ENCODE data around the gene NUTM1. TPM values are rescaled to one million over a fixed set of nuclear protein-coding genes. Genes with fewer than 3 reads are reported as not detected.
"Not testable (repeated sequence)": the region's sequence is repeated elsewhere in the genome, so short reads cannot be mapped to it uniquely, and the experiment has no call there.

Gene NUTM1
- total RNA-seq, 2 donors from 2014 or later, result not detected

DNA sequence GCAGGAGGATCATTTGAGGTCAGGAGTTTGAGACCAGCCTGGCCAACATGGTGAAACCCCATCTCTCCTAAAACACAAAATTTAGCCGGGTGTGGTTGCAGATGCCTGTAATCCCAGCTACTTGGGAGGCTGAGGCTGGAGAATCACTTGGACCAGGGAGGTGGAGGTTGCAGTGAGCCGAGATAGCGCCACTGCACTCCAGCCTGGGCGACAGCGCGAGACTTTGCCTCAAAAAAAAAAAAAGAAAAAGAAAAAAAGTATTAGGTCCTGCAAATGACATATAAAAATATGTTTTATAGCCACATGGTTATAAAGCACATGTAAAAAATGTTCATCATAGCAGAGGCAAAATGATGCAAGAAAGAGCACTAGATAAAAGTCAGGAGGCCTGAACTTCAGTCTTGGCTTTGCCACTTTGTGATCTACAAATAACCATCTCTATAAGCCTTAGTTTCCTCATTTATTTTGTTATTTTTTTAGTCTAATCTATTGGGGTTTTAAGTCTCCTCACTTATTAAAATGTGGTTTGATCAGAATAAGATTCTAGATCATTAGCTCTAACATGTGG lies 10.5 kb upstream of the NUTM1 start:
- peaks cover 8 to 9% of the 10 kb centered on the region in 2 donors for H3K36me3 Mint-ChIP-seq
- H3K27ac Mint-ChIP-seq, result peak overlapping the region; percentile 54 to 73
- H3K9me3 Mint-ChIP-seq, result no peaks in the 10 kb centered on the region
- no peak for ATAC-seq
- DNase-seq (ENCODE audit: low spot score in 2 of 2), result no peak

DNA sequence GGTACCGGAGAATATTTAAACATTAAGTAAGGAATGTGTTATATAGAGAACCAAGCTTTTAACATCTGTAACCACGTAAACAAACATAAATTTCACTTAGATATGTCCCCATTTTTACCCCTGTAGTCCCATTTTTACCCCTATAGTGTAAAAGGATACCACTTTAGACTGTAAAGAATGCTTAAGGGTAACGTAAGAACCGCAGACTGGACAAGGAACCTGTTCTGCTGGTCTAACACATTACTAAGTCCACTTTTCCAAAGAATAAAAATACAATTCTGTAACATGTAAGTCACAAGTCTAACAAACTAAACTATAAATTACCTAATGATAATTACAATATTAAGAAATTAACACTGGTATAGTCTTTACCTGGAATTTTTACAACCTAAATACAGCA lies 8.4 kb upstream of the NUTM1 start:
- H3K9me3 Mint-ChIP-seq, result no peaks in the 10 kb centered on the region
- peaks cover 8 to 9% of the 10 kb centered on the region in 2 donors for H3K36me3 Mint-ChIP-seq
- no peak for DNase-seq (ENCODE audit: low spot score in 2 of 2)
- peak overlapping the region; percentile 87 to 94 for H3K27ac Mint-ChIP-seq
- ATAC-seq, result no peak

DNA sequence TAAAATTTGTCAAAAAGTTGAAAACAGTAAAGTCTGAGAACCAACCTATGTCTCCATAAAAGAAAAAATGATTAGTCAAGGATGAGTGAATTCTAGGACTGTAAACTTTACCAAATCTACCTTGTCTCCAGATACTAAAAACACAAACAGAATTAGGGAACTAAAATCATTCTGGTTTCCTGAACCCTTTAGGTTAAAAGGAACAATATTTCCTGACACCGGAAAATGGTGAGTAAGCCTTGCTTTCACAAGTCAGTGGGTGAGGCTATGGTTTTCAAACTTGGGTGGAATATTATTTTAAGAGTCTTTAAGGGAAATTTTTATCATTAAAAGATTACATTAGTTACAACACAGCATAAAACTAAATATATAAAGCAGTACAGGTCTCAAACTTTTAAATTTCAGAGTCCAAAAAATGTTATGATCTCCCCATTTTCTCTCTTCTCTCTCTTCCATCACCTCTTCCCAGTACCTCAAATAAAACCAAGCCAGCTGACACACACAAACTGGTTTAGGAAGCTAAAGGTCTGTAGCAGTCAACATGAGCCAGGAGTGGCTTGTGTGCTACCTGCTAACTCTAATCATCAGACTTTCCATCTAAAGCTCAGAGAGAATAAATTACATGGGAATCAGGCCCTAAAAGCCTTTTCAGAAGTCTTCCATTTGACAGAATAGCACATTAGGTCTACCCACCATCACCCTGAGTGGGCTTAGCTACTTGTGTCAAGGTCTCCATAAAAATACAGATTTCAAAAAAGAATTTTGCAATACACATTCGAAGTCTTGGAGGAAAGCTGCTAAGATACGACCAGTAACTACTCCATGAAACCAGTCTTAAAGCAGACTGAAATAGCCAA lies 7.7 kb upstream of the NUTM1 start:
- peak overlapping the region; percentile 56 to 94 for H3K27ac Mint-ChIP-seq
- no peaks in the 10 kb centered on the region for H3K9me3 Mint-ChIP-seq
- H3K36me3 Mint-ChIP-seq, result peaks cover 9 to 14% of the 10 kb centered on the region in 2 donors
- ATAC-seq, result peak; percentile 1 to 6
- DNase-seq (ENCODE audit: low spot score in 2 of 2), result no peak

- Mint-ChIP-seq H3K27ac (peak overlapping the region; percentile 94 to 98), H3K9me3 (no peaks in the 10 kb centered on the region), H3K36me3 (peaks cover 12 to 20% of the 10 kb centered on the region in 2 donors)
- DNase-seq (ENCODE audit: low spot score in 2 of 2) (no peak), ATAC-seq (no peak)
Measured at GRCh38 chr15:34336231-34336990, 6.7 kb upstream of the NUTM1 start.

DNA sequence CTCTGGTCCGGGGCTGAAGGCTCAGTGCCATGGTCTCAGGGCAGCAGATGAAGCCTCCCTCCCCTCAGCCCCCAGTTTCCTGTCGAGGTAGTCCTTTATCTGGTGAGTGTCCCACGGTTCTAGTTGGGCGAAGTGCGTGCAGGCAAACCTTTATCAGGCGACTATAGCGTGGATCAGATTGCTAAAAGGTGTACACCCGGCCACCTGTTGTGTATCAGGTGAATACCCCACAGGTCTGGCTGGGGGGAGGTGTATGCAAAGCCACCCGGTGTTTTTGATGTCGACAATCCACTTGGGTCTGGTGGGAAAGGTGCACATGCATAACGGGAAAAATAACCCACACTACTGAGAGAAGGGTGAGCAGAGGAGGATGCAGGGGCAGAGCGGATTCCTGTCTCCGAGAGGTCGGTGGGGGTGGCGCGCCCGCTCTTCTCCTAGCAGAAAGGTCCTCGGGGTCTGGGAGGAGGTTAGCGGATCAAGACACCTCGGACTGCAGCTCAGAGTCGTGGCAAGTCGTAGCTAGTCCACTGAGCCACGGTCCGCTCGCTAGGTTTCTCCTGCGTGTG lies 6.0 kb upstream of the NUTM1 start:
- H3K36me3 Mint-ChIP-seq, result peaks cover 19 to 27% of the 10 kb centered on the region in 2 donors
- ATAC-seq, result peak; percentile 3 to 4
- H3K9me3 Mint-ChIP-seq, result no peaks in the 10 kb centered on the region
- no peak for DNase-seq (ENCODE audit: low spot score in 2 of 2)
- peak overlapping the region; percentile 94 to 98 for H3K27ac Mint-ChIP-seq

GRCh38 chr15:34337557-34338306 lies 5.4 kb upstream of the NUTM1 start, which contains the start of gene SLC12A6:
Gene SLC12A6 (minus strand): TSS chr15:34337781. CDS start chr15:34336680, 1,101 bp downstream.
- Mint-ChIP-seq H3K36me3 (peaks cover 20 to 28% of the 10 kb centered on the region in 2 donors), H3K9me3 (no peaks in the 10 kb centered on the region), H3K27ac (peak within 1 kb of the TSS; percentile 94 to 98)
- ATAC-seq (peak; percentile 81 to 82), DNase-seq (ENCODE audit: low spot score in 2 of 2) (peak; percentile 91 to 92)

DNA sequence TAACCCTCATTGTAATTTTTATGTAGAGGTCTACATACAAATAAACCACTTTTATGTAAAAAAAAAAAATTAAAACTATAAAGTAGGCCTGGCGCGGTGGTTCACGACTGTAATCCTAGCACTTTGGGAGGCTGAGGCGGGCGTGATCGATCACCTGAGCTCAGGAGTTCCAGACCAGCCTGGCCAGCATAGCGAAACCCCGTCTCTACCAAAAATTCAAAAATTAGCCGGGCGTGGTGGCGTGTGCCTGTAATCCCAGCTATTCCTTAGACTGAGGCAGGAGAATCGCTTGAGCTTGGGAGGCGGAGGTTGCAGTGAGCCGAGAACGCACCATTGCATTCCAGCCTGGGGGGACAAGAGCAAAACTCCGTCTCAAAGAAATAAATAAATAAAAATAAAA lies 4.8 kb upstream of the NUTM1 start:
- peak overlapping the region in 1 of 2 donors; percentile 94 for H3K27ac Mint-ChIP-seq
- DNase-seq (ENCODE audit: low spot score in 2 of 2) (no peak), ATAC-seq (no peak)
- no peaks in the 10 kb centered on the region for H3K9me3 Mint-ChIP-seq
- H3K36me3 Mint-ChIP-seq, result peaks cover 20 to 28% of the 10 kb centered on the region in 2 donors

DNA sequence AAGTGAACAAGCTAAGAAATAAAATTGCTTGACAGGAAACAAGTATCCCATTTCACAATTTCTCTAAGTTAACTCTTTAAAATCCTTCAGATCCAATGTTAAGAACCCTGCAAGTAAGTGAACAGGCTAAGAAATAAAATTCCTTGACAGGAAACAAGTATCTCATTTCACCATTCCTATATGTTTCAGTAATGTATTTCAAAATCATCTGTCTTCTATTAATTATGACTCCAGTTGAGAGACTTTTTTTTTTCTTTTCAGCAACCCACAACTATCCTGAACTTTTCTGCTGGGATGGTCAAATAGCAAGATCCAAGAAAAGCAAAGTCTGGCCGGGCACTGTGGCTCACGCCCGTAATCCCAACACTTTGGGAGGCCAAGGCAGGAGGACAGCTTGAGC lies 3.2 kb upstream of the NUTM1 start:
- ATAC-seq (no peak), DNase-seq (ENCODE audit: low spot score in 2 of 2) (no peak)
- H3K36me3 Mint-ChIP-seq, result peaks cover 20 to 28% of the 10 kb centered on the region in 2 donors
- no peaks in the 10 kb centered on the region for H3K9me3 Mint-ChIP-seq
- no peak overlapping the region for H3K27ac Mint-ChIP-seq

GRCh38 chr15:34341381-34342212 lies 1.5 kb upstream of the NUTM1 start:
- no peaks in the 10 kb centered on the region for H3K9me3 Mint-ChIP-seq
- peak overlapping the region in 1 of 2 donors; percentile 97 for H3K27ac Mint-ChIP-seq
- DNase-seq (ENCODE audit: low spot score in 2 of 2) (no peak), ATAC-seq (no peak)
- peaks cover 17 to 27% of the 10 kb centered on the region in 2 donors for H3K36me3 Mint-ChIP-seq

DNA sequence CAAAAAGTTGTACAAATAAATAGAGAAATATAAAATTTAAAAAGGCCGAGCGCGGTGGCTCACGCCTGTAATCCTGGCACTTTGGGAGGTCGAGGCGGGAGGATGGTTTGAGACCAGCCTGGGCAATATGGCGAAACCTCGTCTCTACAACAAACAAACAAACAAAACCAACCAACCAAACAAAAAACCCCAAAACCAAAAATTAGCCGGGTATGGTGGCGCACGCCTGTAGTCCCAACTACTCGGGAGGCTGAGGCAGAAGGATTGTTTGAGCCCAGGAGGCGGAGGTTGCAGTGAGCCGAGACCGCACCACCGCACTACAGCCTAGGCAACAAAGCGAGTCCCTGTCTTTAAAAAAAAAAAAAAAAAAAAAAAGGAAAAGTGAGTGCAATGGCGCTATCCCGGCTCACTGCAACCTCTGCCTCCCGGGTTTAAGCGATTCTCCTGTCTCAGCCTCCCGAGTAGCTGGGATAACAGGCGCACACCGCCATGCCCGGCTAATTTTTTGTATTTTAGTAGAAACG lies 840 bp upstream of the NUTM1 start:
- Mint-ChIP-seq H3K27ac (peak overlapping the region in 1 of 2 donors; percentile 97), H3K36me3 (peaks cover 11 to 20% of the 10 kb centered on the region in 2 donors)
- not testable (repeated sequence) for ATAC-seq, H3K9me3 Mint-ChIP-seq
- peak in 1 of 2 donors; percentile 44 for DNase-seq (ENCODE audit: low spot score in 2 of 2)

- H3K27ac Mint-ChIP-seq, result peak overlapping the region in 1 of 2 donors; percentile 40
- H3K9me3 Mint-ChIP-seq, result no peaks in the 10 kb centered on the region
- H3K36me3 Mint-ChIP-seq, result no peaks in the 10 kb centered on the region
- DNase-seq (ENCODE audit: low spot score in 2 of 2) (peak in 1 of 2 donors; percentile 39), ATAC-seq (no peak)
Measured at GRCh38 chr15:34347951-34348638, 5.0 kb downstream of the NUTM1 start.

GRCh38 chr15:34348735-34349300 lies 5.7 kb downstream of the NUTM1 start:
- no peak overlapping the region for H3K27ac Mint-ChIP-seq
- no peaks in the 10 kb centered on the region for H3K36me3 Mint-ChIP-seq
- no peak for DNase-seq (ENCODE audit: low spot score in 2 of 2)
- ATAC-seq, result no peak
- no peaks in the 10 kb centered on the region for H3K9me3 Mint-ChIP-seq

GRCh38 chr15:34349769-34350168 lies 6.7 kb downstream of the NUTM1 start:
- Mint-ChIP-seq H3K9me3 (no peaks in the 10 kb centered on the region), H3K27ac (peak overlapping the region in 1 of 2 donors; percentile 5), H3K36me3 (no peaks in the 10 kb centered on the region)
- no peak for DNase-seq (ENCODE audit: low spot score in 2 of 2)
- ATAC-seq, result no peak

DNA sequence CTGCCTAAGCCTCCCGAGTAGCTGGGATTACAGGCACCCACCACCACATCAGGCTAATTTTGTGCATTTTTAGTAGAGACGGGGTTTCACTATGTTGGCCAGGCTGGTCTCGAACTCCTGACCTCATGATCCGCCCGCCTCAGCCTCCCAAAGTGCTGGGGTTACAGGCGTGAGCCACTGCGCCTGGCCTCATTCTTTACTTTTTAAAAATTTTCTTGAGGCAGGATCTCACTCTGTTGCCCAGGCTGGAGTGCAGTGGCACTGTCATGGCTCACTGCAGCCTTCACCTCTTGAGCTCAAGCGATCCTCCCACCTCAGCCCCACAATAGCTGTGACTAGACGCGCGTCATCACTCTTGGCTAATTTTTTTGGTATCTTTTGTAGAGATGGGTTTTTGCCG lies 9.9 kb downstream of the NUTM1 start:
- not testable (repeated sequence) for H3K9me3 Mint-ChIP-seq; ATAC-seq; H3K27ac Mint-ChIP-seq; H3K36me3 Mint-ChIP-seq; DNase-seq (ENCODE audit: low spot score in 2 of 2)
